Tongue (tissue), 2 donors: ENCODE data around the gene IL22. TPM values are rescaled to one million over a fixed set of nuclear protein-coding genes. Genes with fewer than 3 reads are reported as not detected.

Experiments used
- DNase-seq: peaks from one replicate; pipeline ENCODE4 v3.0.0-alpha.2; 2015
- total RNA-seq: library from RNA; depleted of rRNA; stranded (reverse); fragments of >200 nt; gene quantifications from one replicate; pipeline ENCODE4 v1.2.3, GENCODE V29; 2014

Gene IL22
- total RNA-seq, 1 donor from 2014 or later = not detected

- no peak for DNase-seq
Observed at GRCh38 chr12:68264158-68264855, 10.9 kb upstream of the IL22 start.

- DNase-seq = no peak
Observed at GRCh38 chr12:68263366-68263765, 10.0 kb upstream of the IL22 start.

DNA sequence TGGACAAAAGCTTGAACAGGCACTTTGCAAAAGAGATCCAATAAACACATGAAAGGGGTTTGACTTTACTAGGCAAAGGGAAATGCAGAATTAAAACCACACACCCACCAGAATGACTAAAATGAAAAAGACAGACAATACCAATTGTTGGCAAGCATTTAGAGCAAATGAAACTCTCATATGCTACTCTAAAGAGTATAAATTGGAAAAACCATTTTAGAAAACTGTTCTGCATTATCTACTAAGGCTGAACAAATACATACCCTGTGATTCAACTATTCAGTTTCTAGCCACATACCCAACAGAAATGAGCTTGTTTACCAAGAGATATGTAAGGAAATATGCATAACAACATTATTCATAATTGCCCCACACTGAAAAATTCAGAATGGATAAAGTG is 8.5 kb upstream of the IL22 start:
- no peak for DNase-seq

DNA sequence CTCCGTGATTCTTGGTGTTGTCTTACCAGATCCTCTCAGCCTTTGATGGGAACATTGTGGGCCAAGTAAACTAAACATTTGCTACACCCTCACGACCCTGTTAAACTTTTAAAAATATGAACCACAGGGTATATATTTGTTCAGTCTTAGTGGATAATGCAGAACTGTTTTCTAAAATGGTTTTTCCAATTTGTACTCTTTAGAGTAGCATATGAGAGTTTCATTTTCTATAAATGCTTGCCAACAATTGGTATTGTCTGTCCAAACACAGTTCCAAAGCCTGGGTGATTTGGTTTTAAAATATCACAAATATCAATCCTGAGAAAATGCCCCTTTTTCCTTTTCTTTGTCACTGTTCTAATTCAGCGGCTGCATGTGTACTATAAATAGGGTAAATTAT is 6.7 kb upstream of the IL22 start:
- no peak for DNase-seq

- no peak for DNase-seq
Observed at GRCh38 chr12:68259318-68259940, 6.0 kb upstream of the IL22 start.

- no peak for DNase-seq
Observed at GRCh38 chr12:68252077-68252476, 1.3 kb downstream of the IL22 start.

DNA sequence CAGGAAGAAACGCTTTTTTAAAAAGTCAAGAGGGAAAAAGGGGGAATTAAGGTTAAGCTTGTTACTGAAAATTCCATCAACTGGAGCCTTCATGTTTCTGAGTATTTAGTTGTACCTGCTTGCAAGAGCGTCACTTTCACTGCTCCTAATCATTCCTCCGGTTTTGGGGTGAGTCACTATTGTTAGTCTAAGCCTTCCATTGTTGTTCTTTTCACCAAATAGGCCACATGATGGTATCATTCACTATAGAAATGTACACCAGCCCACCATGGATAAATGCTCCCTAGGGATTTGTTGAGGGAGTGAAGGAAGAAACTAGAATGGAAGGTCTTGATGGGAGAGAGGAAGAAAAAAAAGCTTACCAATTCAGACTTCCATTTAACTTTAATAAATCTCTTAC is 3.0 kb downstream of the IL22 start:
- DNase-seq = no peak

GRCh38 chr12:68247785-68248184 is 5.6 kb downstream of the IL22 start:
- DNase-seq = no peak

- DNase-seq = no peak
Observed at GRCh38 chr12:68246350-68246749, 7.1 kb downstream of the IL22 start.

DNA sequence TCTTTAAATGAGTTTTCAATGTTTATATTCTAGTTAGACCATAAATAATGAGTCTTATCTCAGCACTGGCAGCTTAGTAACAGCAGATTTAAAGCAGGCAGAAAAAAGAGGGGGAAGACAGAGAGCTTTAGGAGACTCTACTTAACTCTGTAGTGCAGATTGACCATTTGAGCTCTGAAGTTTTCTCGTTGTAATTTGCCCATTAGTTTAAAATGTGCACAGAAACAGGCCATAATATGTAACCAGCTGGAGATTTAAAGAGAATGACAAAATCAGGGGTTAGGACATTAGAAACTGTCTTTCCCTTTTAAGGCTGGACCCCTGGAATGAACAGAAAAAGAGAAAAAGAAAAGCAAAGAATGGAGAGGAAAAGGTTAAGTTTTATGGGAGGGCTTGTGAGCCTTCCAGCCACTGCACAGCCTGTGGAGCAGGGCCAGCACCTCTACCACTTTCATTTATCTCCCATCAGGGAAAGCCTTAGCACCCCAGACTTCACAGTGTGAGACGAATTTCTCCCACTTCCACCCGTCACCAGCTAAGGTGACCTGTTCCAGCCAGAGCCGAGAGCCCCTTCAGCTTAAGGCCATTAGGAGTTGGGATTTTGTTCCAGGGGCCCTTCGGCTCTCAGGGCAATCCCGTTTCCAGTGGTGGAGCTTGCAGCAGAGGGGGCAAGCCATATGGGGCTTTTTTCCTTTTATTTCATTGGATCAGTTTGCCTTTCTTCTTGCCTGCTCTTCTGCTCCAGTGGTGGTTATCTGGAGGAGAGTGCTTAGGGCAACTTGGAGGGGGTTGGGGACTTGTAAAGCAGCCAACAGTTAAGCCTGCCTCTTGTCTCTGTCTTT is 8.0 kb downstream of the IL22 start:
- DNase-seq = peak; percentile 49

DNA sequence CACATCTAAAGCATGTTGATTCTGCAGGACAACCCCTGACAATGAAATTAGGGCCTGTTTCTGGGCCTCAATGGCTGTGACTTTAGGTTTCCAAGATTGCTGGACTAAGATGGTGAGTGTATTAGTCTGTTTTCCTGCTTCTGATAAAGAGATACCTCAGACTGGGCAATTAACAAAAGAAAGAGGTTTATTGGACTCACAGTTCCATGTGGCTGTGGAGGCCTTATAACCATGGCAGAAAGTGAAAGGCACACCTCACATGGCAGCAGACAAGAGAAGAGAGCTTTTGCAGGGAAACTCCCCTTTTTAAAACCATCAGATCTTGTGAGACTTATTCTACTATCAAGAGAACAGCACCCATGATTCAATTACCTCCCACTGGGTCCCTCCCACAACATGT is 10.6 kb downstream of the IL22 start:
- no peak for DNase-seq

- DNase-seq = no peak
Observed at GRCh38 chr12:68240975-68241374, 12.4 kb downstream of the IL22 start.

DNA sequence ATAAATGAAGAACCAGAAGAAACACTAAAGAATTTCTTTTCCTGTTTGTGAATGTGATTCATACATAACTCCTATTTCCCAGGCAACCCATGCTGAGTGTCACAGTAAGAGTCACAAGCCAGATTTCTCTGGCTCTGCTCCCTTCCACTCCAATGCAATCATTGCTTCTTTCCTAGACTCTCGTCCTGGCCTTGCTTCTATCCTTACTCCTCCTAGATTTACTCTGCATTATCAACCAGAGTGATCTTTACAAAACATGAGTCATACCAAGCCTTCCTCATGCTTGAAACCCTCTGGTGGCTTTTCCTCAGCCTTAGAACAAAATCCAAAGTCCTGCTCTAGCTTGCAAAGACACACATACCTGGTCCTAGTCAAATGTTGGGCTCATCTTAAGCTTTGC is 13.3 kb downstream of the IL22 start:
- no peak for DNase-seq

- no peak for DNase-seq
Observed at GRCh38 chr12:68239309-68239982, 14.0 kb downstream of the IL22 start.

DNA sequence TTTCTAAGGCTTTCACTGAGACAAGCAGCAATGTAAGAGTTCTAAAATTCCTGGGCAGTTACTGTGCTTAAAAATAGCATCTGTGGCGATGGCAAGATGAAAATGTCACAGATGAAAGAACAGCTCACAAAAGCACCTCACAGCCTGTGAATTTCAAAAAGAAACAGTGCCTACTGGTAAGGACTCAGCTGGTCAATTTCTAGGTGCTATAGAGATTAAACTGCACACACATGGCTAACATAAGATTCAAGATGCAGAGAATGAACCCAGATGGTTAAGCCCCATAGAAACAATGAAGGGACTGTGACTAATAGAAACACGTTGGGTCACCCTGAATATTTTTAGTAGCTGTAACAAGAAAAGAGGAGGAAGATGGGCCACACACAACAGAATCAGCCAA is 15.8 kb downstream of the IL22 start:
- DNase-seq = no peak

DNA sequence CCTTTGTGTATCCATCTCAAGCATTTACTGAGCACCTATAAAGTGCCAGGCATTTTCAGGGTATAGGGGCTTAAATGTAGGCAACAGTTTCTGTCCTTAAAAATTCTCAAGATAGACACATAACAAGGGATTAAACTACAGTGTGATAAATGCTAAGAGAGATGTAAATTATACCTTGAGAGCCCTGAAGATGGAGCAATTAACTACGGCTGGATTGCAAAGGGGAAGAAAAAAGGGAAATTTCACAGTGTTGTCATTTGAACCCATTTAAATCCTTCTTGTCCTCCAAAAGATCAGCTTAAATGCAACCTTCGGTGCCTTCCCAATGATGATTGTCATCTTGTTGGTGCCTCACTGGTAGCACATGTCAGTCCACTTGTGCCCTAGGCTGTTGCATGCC is 16.3 kb downstream of the IL22 start:
- DNase-seq = no peak

- no peak for DNase-seq
Observed at GRCh38 chr12:68236421-68237059, 16.9 kb downstream of the IL22 start.

- DNase-seq = no peak
Observed at GRCh38 chr12:68235576-68235975, 17.8 kb downstream of the IL22 start.

GRCh38 chr12:68234140-68234539 is 19.3 kb downstream of the IL22 start:
- DNase-seq = no peak

DNA sequence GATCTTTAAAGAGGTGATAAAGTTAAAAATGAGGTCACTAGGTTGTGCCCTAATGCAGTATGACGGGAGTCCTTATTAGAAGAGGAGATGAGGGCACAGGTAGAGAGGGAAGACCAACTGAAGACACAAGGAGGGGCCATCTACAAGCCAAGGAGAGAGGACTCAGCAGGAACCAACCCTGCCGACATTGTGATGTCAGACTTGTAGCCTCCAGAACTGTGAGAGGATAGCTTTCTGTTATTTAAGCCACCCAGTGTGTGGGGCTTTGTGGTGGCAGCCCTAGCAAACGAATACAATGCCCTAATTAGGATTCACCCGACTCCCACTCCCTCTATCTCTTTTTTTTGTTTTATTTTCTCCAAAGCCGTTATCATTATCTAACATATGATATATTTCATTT is 19.9 kb downstream of the IL22 start:
- no peak for DNase-seq

- no peak for DNase-seq
Observed at GRCh38 chr12:68231691-68232090, 21.7 kb downstream of the IL22 start.

DNA sequence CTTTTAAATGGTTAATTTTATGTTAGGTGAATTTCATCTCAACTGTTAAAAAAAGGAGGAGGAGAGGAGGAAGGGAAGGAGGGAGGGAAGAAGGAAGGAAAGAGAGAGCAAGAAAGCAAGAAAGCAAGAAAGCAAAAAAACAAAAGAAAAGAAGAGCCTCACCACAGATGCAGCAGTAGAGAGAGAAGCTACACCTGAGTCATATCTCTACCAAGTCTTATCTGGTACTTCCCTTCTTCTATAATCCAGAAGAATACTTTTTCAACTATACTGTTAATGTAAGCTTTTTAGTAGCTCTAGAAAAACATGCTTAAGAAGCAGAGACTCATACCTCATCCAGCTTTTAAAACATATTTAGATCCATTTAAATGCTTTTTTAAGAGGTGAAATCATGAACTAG is 22.2 kb downstream of the IL22 start:
- DNase-seq = no peak
